ENCODE results near the gene GALNTL6.
"Not testable (repeated sequence)": the region's sequence is repeated elsewhere in the genome, so short reads cannot be mapped to it uniquely, and the experiment has no call there.

Gene GALNTL6

DNA sequence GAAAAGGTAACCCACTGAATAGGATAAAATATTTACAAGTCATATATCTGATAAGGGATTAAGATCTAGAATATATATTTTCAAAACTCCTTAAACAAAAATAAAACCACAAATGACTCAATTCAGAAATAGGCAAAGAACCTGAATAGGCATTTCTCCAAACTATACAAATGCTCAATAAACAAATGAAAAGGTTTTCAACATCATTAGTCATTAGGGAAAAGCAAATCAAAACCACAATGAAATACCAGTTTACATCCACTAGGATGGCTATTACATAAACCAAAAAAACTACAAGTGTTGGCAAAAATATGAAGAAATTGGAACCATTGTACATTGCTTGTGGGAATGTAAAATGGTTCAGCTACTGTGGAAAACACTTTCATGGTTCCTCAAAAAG is 1188.4 kb downstream of the GALNTL6 start:
- DNase-seq, result no peak

DNA sequence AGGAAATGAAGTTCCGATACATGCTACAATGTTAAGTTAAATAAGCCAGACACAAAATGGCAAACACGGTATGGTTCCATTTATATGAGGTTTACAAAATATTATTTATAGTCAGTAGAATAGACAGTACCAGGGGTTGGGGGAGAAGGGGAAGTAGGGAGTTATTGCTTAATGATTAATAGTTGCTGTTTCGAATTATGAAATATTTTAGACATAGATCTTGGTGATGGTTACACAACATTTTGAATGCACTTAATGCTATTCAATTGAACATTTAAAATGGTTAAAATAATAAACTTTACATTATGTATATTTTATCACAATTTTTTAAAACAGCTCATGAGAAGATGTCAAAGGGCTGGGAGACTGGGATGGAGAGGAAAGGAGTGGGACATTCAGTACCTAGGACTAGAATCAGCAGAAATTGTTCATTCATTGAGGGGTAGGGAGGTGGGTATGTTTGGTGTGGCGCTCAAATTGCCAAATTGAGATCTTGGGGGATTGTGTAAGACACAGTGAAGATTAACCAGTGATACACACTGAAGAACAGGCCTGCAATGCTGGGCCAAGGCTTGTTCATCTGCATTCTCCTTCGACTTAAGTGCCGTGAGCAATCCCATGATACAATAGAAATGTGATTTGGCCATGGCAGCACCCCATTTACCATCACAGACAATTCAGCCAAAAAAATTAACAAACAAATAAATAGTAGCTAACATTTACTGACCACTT is 1189.8 kb downstream of the GALNTL6 start:
- no peak for DNase-seq

DNA sequence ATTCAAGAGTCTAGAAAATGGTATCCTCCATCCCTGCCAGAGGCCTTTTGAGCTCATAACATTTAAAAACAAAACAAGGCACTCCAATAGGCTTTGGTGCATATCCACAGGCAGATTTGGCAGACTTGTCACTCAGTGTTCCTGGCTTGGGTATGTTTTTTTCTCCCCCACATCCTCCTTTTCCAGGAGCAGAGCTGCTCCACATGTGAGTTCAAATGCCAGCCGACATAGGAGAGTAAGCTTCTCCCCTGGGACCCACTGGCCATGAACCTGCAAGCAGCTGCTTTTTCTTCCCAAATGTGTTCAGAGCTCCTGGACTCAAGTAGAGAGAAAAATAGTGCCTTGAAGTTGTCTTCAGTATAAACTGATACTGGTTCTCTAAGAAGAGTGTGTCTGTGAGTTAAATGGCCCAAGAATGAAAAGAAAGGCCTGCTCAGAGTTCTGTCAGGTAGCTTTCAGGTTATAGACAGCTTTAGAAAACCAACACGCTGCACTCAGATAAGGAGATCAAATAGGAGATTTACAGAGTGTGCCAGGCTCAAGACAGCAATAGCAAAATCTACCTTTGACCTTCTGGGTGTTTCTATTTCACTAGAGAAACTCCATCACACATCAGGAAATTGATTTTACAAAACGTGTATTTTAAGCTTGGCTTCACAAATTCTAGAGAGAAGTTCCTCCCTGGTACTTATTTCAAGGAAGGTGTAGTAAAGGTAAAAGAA is 1192.9 kb downstream of the GALNTL6 start:
- no peak for DNase-seq

DNA sequence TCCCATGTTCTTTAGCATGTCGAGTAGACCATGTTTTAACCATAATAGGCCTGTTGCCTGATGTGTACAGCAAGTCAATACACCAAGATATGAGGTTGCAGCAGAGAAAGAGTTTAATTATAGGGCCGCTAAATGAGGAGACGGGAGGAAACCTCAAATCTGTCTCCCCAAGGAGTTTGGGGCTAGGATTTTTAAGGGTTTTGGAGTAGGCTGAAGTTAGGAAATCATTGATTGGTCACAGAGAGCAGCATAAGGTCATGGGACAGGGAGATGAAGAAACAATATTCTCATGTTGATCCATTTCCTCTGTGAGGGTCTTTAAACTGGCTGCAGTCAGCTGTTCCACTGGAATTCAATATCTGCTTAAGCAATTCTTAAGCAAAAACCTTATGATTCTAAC is 1195.2 kb downstream of the GALNTL6 start:
- DNase-seq, result no peak

DNA sequence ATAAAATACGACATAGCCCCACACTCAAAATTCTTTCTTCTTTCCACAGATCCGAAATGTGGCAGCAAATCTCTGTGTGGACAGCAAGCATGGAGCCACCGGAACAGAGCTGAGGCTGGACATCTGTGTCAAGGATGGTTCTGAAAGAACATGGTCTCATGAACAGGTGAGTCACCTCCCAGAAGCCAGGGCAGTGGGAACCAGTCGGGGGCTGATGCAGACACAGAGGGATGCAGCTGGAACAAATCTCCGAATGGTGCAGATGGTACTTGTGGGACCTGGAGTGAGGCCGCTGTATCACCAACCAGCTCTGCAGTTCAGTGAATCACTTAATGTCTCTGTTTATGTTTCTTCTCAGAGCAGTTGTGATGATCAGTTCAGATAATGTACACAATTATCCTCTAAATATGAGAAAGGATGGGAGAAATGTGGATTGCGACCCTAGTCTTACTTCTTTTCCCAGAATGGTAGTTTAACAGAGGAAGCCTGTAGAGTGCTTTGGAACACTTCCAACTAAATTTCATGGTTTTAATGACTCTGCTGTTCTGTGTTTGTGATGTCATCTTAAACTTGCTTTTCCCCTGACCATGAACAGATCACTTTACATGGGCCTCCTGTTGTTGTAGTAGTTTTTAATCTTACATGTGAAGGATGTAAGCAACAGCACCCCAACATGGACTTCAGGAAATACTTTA is 1196.1 kb downstream of the GALNTL6 start:
- no peak for DNase-seq

DNA sequence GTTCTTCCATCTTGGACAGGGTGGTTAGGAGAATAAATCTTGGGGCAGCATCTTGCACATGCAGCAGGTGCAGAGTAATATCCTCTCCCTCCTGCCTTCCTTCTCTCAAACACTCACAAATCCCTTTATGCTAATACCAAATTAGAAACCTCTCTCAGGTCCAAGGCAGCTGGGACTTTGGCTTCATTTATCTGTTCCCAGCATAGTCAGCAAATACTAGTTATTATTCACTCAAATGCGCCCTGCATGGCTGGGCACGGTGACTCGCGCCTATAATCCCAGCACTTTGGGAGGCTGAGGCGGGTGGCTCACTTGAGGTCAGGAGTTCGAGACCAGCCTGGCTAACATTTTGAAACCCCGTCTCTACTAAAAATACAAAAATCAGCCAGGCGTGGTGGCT is 1199.4 kb downstream of the GALNTL6 start:
- no peak for DNase-seq

DNA sequence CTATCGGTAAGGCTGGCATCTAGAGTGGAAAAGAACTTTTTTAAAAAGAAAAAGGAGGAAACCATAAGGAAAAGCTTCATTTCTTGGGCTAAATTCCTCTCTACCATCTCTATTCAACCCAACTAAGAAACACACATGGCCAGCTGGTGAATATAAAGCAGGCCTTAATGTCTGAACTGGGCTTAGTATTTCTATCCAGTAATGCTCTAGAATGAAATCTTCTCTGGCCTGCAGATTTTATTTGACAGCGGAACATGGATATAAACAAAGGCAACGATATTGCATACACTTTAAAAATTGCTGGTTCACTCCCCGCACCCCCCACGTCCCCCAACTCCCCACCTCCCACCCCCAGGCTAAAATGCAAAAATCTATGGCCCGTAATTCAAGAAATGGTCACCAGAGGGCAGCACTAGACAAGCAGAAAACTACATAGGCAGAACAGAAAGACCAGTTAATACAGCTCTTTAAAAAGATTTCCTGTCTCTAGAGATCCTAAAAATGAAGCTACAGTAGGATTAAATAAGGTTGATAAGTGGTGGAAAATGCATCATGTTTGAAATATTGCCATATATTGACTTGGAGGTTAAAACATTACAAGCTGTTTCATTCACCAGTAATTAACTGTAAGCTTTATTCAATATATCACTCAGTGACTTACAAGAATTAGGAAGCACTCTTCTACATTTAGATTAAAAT is 1200.2 kb downstream of the GALNTL6 start:
- DNase-seq, result peak; percentile 0 to 23 (median 2)

DNA sequence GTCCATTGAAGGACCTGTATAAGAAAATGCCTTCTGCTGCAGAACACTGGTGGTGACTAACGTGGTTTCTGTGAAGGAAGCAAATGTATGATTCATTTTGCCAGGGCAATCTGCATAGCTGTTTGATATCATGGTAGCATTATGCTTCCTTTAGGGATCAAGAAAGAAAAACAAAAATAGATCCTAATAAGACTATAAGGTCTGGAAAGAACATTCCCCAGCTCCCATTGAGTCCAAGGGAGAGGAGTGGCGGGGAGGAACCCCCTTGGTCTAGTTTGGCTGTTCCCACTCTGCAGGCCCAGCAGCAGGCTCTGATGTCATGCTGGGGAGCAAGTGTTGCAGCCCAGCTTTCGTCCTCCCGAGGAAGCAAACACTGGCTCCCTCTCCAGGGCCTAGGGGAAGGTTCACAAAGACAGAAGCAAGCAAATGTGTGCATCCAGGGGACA is 1200.9 kb downstream of the GALNTL6 start:
- no peak for DNase-seq

DNA sequence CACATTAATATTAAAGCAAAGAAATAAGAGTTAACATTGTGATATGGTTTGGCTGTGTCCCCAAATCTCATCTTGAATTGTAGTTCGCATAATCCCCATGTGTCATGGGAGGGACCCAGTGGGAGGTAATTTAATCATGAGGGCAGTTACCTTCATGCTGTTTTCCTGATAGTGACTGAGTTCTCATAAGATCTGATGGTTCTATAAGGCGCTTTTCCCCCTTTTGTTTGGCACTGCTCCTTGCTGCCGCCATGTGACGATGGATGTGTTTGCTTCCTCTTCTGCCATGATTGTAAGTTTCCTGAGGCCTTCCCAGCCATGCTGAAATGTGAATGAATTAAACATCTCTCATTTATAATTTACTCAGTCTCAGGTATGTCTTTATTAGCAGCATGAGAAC is 1201.6 kb downstream of the GALNTL6 start:
- no peak for DNase-seq

DNA sequence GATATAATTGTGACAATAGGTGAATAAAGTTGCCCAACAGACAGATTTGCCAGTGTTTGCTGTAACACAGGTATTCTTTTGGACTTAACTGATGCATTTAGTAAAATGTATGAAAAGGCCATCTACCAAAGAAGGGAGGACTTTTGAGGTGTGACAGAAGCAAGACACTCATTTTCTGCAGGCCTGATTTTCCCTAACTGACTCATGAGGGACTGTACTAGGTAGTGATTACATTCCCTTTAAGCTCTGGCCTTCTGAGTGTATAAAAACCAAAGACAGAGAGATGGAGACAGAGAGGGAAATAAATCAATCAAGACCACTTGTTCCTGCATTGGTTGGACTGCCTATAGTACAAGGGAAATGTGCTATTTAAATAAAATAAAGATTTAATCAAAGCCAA is 1204.6 kb downstream of the GALNTL6 start:
- DNase-seq, result no peak

DNA sequence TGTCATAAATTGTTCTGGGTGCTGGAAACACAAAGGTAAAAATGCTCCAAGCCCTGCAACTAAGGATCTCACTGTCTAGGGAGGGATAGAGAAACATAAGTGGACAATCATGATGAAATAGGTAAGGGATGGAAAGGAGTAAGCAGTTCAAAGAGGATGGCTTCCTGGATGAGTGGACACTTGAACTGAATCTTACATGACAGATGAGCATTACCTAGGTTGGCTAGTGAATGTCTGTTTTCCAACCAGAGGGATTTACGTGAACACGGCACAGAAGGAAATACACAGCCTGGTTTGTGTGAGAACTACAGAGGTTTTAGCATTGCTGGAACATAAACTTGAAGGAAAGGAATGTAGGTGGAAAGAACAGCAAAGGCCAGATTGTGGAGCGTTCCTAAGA is 1205.2 kb downstream of the GALNTL6 start:
- DNase-seq, result no peak

DNA sequence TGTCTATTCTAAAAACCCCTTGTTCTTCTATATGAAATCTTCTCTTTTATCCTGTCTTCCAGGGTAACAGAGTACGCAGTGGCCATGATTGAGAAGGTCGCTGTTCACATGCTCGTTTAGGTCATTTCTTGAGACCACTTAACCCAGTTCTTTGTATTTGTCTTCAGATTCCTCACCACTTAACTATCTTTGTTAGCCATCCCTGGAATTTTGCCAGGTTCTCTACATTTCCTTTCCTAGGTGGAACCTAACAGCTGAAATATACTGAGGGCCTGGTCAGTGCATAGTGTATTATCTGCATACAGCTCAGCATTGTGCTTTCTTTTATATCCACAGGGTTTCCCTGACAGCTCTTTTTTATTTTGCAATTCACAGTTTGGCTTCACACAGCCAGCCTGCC is 1206.5 kb downstream of the GALNTL6 start:
- DNase-seq, result no peak

DNA sequence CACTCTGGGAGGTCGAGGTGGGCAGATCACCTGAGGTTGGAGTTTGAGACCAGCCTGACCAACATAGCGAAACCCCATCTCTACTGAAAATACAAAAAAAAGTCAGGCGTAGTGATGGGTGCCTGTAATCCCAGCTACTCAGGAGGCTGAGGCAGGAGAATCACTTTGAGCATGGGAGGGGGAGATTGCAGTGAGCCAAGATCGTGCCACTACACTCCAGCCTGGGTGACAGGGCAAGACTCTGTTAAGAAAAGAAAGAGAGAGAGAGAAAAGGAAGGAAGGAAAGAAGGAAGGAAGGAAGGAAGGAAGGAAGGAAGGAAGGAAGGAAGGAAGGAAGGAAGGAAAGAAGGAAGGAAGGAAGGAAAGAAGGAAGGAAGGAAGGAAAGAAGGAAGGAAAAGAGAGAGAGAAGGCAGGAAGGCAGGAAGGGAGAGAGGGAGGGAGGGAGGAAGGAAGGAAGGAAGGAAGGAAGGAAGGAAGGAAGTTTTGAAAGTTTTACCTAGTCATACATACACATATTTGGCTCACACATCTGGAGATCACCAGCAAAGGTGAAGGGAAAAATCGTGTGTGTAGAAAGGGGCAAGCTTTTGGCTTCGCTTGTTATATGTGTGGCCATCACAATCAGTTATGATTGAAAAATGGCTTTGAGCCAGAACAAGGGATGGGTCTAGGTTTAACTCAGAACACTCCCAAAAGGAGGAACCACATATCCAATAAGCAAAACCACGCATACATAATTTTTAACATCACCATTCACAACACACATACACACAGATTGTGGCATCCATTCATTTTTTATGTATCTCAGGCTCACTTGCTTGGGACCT is 1208.8 kb downstream of the GALNTL6 start:
- DNase-seq, result not testable (repeated sequence)

DNA sequence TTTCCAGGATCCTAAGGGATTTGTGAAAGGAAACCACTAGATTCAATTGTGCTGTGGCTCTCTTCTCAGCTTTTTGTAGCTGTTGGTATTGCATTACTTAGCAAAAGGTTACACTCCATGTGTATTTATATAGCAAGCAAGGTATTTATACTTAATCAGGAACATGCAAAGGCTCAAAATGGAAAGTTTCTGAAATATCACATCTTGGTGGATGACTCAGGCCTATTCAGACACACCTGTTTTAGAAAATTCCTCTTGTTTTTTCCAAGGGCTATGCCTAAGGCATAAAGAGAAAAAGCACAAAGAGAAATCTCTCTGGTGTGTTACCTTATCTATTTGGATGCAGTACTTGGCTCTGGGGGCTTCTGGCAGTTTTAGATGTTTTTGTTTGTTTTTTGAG is 1211.0 kb downstream of the GALNTL6 start:
- DNase-seq, result no peak

DNA sequence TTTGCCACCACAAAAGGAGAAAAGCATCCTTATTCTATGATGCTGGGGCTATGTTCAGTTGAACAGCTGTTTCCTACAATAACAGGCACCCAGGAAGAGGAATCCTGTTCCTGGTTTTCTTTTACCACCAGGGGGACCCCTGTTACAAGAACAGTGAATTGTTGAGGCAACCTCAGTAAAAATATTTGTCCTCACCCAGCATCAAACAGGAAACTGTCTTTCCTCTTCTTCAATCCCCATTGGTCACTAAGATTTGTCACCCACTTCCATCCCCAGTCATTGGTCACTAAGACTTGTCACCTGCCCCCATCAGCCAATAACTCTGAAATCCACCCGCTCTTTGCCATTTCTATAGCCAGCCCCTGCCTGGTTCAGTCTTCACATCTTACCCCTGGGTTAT is 1211.9 kb downstream of the GALNTL6 start:
- no peak for DNase-seq

DNA sequence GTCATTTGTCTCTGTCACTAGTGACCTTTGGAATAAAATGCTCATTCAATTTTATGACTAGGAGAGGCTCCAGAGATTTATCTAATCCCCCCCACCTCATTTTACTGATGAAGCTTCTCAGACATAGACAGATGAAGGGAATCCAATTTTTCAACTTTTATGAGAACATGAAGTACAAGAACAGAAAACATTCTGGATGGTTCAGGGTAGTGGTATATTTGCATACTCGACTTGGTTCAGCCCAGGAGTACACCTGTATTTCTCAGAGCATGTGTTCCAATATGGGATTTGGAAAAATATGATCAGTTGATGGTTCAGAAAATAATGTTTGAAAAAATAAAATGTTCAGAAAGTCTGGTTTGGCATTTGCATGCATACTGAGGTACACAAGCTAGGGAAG is 1224.0 kb downstream of the GALNTL6 start:
- no peak for DNase-seq

DNA sequence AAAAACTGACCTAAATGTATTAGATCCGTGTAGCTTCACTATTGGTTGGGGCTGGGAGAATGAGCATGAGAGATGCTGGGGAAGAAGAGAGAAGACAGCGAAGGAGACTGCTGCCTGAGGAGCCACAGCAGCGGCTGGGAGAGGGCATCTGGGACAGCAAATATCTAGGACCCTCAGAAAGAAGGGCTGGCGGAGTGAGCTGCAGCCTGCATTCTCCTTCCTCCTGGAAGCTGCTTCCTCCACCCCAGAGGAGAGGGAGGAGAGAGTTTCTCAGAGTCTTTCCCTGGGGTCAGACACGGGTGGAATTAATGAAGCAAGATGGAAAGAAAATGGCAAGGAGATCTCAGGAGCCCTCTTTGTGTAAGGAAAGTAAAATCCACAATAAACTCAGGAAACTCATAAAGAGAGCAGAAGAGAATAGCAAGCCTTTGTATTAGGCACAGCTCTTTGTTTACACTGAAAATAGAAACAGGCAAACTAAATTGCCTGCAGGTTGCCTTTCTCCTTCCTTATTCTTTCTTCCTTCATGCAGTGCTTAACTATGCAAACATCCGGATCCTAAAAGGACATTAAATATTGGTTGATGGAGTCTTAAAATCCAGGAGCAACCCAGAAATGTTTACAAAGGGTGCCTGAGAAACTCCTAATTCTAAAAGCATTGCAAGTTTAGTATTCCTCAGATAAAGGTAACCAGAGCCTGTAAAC is 1225.1 kb downstream of the GALNTL6 start:
- no peak for DNase-seq

DNA sequence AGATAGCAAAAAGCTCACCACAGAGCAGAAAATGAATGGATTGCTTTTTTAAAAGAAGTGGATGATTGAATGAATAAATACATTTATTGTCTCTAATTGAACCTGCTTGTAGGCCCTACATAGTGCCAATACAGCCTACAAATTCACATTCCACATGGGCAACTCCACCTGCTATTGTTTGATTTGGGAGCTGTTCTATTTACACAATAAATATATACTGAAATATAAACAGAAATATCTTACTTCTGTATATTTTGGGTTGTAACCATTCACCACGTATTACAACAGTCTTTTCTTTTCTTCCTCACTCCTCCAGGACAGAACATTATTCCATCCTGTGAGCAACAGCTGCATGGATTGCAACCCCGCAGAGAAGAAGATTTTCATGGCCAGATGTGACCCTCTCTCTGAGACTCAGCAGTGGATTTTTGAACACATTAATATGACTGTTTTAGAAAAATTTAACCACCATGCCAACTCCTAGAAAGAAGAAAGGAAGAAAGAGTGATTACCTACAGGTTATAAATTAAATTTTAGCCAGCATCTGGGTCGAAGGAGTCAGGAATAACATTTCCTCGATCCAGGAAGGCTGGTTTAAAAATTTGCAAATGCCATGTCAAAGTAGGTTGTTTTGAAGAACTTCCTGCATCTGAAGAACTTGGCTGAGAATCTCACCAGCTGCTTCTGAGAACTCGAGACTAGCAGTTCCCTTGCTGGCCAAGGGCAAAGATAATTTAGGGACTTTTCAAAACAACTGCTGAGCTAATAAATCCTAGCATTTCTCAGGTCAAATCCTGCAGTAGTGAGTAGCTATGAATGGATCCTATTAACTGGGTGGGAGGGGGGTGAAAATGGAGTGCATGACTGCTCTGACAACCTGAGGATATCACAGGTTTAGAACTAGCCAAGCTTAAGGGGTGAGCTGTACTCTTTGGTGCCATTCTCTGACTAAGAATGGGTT is 1226.7 kb downstream of the GALNTL6 start:
- no peak for DNase-seq

DNA sequence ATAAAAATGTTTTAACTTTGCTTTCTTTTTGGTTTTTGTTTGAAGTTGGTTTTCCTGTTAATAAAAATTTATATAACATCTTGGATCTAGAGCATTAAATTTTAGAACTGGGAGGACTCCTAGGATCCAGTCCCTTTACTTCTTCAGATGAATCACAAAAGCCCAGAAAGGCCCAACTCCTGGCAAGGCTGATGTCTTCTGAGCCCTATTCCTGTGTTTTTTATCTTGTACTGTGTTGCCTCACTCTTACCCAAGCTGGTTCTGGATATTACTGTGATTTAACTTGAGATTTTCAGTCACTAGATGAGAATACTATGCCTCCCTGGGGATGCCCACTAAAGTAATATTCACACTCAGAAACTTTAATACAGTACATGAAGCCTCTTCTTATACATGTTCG is 1228.3 kb downstream of the GALNTL6 start:
- DNase-seq, result no peak

DNA sequence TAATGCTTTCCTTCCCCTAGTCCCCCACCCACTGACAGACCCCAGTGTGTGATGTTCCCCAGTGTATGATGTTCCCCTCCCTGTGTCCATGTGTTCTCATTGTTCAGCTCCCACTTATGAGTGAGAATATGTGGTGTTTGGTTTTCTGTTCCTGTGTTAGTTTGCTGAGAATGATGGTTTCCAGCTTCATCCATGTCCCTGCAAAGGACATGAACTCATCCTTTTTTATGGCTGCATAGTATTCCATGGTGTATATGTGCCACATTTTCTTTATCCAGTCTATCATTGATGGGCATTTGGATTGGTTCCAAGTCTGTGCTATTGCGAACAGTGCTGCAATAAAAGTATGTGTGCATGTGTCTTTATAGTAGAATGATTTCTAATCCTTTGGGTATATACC is 1228.9 kb downstream of the GALNTL6 start:
- DNase-seq, result not testable (repeated sequence)

DNA sequence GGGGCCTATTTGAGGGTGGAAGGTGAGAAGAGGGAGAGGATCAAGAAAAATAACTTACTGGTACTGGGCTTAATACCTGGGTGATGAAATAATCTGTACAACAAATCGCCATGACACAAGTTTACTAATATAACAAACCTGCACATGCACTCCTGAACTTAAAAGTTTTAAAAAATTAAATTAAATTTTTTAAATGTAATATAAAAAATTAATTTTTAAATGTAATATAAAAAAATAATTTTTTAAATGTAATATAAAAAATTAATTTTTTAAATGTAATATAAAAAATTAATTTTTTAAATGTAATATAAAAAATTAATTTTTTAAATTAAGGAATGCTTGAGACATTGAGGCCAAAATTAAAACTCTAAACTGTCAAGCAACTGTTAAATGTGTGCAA is 1231.1 kb downstream of the GALNTL6 start:
- no peak for DNase-seq

All from activated naive CD4-positive, alpha-beta T cell (primary cell).